ENCODE data around the gene INTS7.

DNA sequence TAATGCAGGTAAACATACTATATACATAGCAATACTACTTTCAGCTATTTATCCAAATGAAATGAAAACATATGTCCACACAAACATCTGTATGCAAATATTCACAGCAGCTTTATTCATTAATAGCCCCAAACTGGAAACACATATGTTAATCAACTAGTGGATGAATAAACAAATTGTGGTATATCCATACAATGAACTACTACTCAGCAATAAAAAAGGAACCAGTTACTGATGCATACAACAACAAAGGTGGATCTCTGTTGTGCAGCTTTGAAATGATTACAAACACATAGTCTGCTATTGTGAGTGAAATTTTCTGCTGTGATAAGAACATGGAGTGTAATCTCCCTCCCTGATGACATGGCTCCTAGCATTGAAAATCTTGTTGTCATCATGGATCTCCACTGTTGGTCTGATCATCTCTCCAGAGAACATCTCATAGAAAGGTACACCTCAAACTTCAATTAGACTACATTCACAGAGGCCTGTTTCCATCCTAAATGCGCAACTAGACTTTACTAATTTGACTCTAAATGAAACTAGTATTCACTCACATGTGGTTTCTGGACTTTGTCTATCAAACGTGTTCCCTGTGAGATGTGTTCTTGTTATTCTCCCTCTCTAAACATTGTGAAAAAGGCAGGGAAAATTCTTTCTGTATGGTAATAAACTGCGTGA lies 10.7 kb downstream of the INTS7 start:
- TF ChIP-seq, protein P1, sequence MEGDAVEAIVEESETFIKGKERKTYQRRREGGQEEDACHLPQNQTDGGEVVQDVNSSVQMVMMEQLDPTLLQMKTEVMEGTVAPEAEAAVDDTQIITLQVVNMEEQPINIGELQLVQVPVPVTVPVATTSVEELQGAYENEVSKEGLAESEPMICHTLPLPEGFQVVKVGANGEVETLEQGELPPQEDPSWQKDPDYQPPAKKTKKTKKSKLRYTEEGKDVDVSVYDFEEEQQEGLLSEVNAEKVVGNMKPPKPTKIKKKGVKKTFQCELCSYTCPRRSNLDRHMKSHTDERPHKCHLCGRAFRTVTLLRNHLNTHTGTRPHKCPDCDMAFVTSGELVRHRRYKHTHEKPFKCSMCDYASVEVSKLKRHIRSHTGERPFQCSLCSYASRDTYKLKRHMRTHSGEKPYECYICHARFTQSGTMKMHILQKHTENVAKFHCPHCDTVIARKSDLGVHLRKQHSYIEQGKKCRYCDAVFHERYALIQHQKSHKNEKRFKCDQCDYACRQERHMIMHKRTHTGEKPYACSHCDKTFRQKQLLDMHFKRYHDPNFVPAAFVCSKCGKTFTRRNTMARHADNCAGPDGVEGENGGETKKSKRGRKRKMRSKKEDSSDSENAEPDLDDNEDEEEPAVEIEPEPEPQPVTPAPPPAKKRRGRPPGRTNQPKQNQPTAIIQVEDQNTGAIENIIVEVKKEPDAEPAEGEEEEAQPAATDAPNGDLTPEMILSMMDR (conservative IDR thresholded peaks at IDR 0.05; ENCODE audit: low read length): no peak
- no peak for TF ChIP-seq EZH2phosphoT487 (IDR thresholded peaks at IDR 0.05; ENCODE audit: borderline replicate concordance)
